Vagina (tissue), 2 donors: ENCODE measurements around the gene POC1A. TPM values are rescaled to one million over a fixed set of nuclear protein-coding genes. Genes with fewer than 3 reads are reported as not detected.

Source experiments
- DNase-seq, 2 donors: peaks; one replicate each; pipeline ENCODE4 v3.0.0-alpha.2; 2017; ENCODE audit errors: extremely low spot score in 2 of 2
- H3K27ac ChIP-seq: fragments of 200-600 bp; sonication (generic); one replicate; pipeline ENCODE4 v1.5.1; 2019
- H3K27me3 ChIP-seq: fragments of 200-600 bp; sonication (generic); one replicate; pipeline ENCODE4 v1.5.1; 2019
- H3K36me3 ChIP-seq, 2 donors: fragments of 200-600 bp; sonication (generic); one replicate each; pipeline ENCODE4 v1.5.1; 2017 to 2019
- H3K4me1 ChIP-seq: fragments of 200-600 bp; sonication (generic); one replicate; pipeline ENCODE4 v1.5.1; 2019
- H3K4me3 ChIP-seq, 2 donors: fragments of 200-600 bp; sonication (generic); 1 replicate in 1 of 2; 2 replicates in 1 of 2; pipeline ENCODE4 v1.5.1; 2016 to 2019
- H3K9me3 ChIP-seq: fragments of 200-600 bp; sonication (generic); one replicate; pipeline ENCODE4 v1.5.1; 2019
- POLR2A ChIP-seq, 2 donors: fragments of 450-650 bp; IDR thresholded peaks; one replicate each; pipeline ENCODE4 v1.6.1; 2017; ENCODE audit warnings: antibody characterized with exemption in 2 of 2, mild to moderate bottlenecking in 2 of 2, moderate library complexity in 2 of 2
- POLR2AphosphoS5 ChIP-seq, 2 donors: sonication (generic); formaldehyde crosslinking; IDR thresholded peaks; one replicate each; pipeline ENCODE4 v1.9.0; 2017; ENCODE audit warnings: antibody characterized with exemption in 2 of 2, mild to moderate bottlenecking in 2 of 2, low read depth in 1 of 2; ENCODE audit not compliant: insufficient read depth in 1 of 2
- intact Hi-C: fragments of 100-400 bp; cut with DNase I; formaldehyde crosslinking; loops from one replicate; pipeline ENCODE4 v1.15.1; 2023
- total RNA-seq: library from RNA; depleted of rRNA; stranded (reverse); fragments of >200 nt; gene quantifications from one replicate; pipeline ENCODE4 v1.2.3, GENCODE V29; 2016
- TF ChIP-seq, protein P1 (sequence below), 3 experiments: fragments of 450-650 bp in 2 of 3; fragments of 200-600 bp in 1 of 3; sonication (generic) in 1 of 3; IDR thresholded peaks; one replicate each; pipeline ENCODE4 v1.5.1; 2017 to 2019; ENCODE audit warnings: antibody characterized with exemption in 3 of 3, mild to moderate bottlenecking in 2 of 3, moderate library complexity in 2 of 3

POC1A gene
- total RNA-seq, 1 donor from 2014 or later: 0.74 TPM

GRCh38 chr3:52128118-52128683, 26.0 kb downstream of the POC1A start:
- intact Hi-C loops: loop anchor here (10.0 kb wide), 1 partner anchor 73 kb away; the partner anchor contains the start of gene DUSP7
- Histone ChIP-seq H3K36me3 (no peaks in the 10 kb centered on the region), H3K27me3 (no peaks in the 10 kb centered on the region), H3K4me3 (no peak overlapping the region), H3K4me1 (peaks cover 3% of the 10 kb centered on the region), H3K27ac (no peak overlapping the region), H3K9me3 (no peaks in the 10 kb centered on the region)
- TF ChIP-seq, protein P1, sequence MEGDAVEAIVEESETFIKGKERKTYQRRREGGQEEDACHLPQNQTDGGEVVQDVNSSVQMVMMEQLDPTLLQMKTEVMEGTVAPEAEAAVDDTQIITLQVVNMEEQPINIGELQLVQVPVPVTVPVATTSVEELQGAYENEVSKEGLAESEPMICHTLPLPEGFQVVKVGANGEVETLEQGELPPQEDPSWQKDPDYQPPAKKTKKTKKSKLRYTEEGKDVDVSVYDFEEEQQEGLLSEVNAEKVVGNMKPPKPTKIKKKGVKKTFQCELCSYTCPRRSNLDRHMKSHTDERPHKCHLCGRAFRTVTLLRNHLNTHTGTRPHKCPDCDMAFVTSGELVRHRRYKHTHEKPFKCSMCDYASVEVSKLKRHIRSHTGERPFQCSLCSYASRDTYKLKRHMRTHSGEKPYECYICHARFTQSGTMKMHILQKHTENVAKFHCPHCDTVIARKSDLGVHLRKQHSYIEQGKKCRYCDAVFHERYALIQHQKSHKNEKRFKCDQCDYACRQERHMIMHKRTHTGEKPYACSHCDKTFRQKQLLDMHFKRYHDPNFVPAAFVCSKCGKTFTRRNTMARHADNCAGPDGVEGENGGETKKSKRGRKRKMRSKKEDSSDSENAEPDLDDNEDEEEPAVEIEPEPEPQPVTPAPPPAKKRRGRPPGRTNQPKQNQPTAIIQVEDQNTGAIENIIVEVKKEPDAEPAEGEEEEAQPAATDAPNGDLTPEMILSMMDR (IDR thresholded peaks at IDR 0.05): no peak
- no peak for TF ChIP-seq POLR2AphosphoS5 (IDR thresholded peaks at IDR 0.05; ENCODE audit: insufficient read depth in 1 of 2, low read depth in 1 of 2)
- no peak for TF ChIP-seq POLR2A (IDR thresholded peaks at IDR 0.05)
- DNase-seq: no peak

DNA sequence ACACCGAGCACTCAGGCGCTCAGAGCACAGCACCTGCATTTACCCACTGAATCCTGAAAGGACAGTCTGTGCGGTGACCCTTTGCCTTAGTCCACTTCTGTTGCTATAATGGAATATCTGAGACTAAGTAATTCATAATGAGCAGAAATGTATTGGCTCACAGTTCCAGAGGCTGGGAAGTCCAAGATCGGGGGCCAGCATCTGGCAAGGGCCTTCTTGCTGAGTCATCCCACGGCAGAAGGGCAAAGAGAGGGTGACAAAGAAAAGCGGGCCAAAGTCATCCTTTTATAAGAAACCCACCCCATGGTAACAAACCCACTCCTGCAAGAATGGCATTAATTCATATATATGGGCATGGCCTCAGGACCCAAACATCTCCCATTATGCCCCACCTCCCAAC, 27.7 kb downstream of the POC1A start:
- H3K4me1 ChIP-seq: peaks cover 6% of the 10 kb centered on the region
- H3K9me3 ChIP-seq: no peaks in the 10 kb centered on the region
- no peak for TF ChIP-seq POLR2A (IDR thresholded peaks at IDR 0.05)
- TF ChIP-seq POLR2AphosphoS5 (IDR thresholded peaks at IDR 0.05; ENCODE audit: insufficient read depth in 1 of 2, low read depth in 1 of 2): no peak
- TF ChIP-seq, protein P1 (IDR thresholded peaks at IDR 0.05): no peak
- intact Hi-C loops: loop anchor here (10.0 kb wide), 1 partner anchor 72 kb away; the partner anchor contains the start of gene DUSP7
- H3K27ac ChIP-seq: no peak overlapping the region
- H3K27me3 ChIP-seq: no peaks in the 10 kb centered on the region
- no peaks in the 10 kb centered on the region for H3K36me3 ChIP-seq
- no peak overlapping the region for H3K4me3 ChIP-seq
- DNase-seq: no peak

- Histone ChIP-seq H3K36me3 (no peaks in the 10 kb centered on the region), H3K27ac (no peak overlapping the region), H3K4me3 (no peak overlapping the region), H3K4me1 (peaks cover 9% of the 10 kb centered on the region), H3K9me3 (no peaks in the 10 kb centered on the region), H3K27me3 (no peaks in the 10 kb centered on the region)
- intact Hi-C loops: loop anchor here (10.0 kb wide), 1 partner anchor 71 kb away; the partner anchor contains the start of gene DUSP7
- TF ChIP-seq POLR2AphosphoS5 (IDR thresholded peaks at IDR 0.05; ENCODE audit: insufficient read depth in 1 of 2, low read depth in 1 of 2) (no peak), POLR2A (IDR thresholded peaks at IDR 0.05) (no peak)
- TF ChIP-seq, protein P1 (IDR thresholded peaks at IDR 0.05): no peak
- DNase-seq: no peak
Measured at GRCh38 chr3:52126036-52126435, 28.2 kb downstream of the POC1A start.

DNA sequence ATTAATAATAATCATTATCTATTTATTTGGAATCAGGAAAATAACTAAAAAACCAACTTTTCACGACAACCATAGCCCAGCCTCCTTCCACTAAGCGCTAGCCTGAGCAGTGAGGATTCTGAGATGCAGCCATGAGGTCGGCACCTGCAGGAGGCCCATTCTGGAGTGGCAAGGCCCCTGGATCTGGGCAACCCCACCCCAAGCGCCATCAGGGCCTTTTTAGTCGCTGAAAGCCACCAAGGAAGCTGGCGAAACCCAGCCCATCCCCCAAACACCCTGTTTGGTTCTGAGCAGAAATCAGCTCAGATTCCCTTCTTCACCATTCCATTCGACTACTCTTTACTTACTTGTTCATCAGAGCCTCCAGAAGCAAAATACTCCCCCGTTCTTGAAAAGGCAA, 29.5 kb downstream of the POC1A start:
- intact Hi-C loops: loop anchor here (5.0 to 10.0 kb wide), 2 partner anchors 70 to 122 kb away; partner anchors contain the start of gene DUSP7
- TF ChIP-seq, protein P1 (IDR thresholded peaks at IDR 0.05): no peak
- TF ChIP-seq POLR2AphosphoS5 (IDR thresholded peaks at IDR 0.05; ENCODE audit: insufficient read depth in 1 of 2, low read depth in 1 of 2): no peak
- TF ChIP-seq POLR2A (IDR thresholded peaks at IDR 0.05): no peak

GRCh38 chr3:52124126-52124525, 30.1 kb downstream of the POC1A start:
- Histone ChIP-seq H3K9me3 (no peaks in the 10 kb centered on the region), H3K4me1 (peaks cover 23% of the 10 kb centered on the region), H3K27me3 (no peaks in the 10 kb centered on the region), H3K36me3 (no peaks in the 10 kb centered on the region), H3K4me3 (no peak overlapping the region), H3K27ac (no peak overlapping the region)
- no peak for DNase-seq
- intact Hi-C loops: loop anchor here (5.0 to 10.0 kb wide), 2 partner anchors 69 to 122 kb away; partner anchors contain the start of gene DUSP7
- TF ChIP-seq, protein P1 (IDR thresholded peaks at IDR 0.05): no peak
- no peak for TF ChIP-seq POLR2AphosphoS5 (IDR thresholded peaks at IDR 0.05; ENCODE audit: insufficient read depth in 1 of 2, low read depth in 1 of 2)
- no peak for TF ChIP-seq POLR2A (IDR thresholded peaks at IDR 0.05)

More for the DNA sequence above, 29.5 kb downstream of the POC1A start:
- Histone ChIP-seq H3K4me3 (no peak overlapping the region), H3K27me3 (no peaks in the 10 kb centered on the region), H3K9me3 (no peaks in the 10 kb centered on the region), H3K27ac (no peak overlapping the region), H3K36me3 (no peaks in the 10 kb centered on the region), H3K4me1 (peaks cover 17% of the 10 kb centered on the region)
- no peak for DNase-seq
